Lower lobe of right lung (tissue), 2 donors: ENCODE results near the gene HELB. TPM values are rescaled to one million over a fixed set of nuclear protein-coding genes. Genes with fewer than 3 reads are reported as not detected.

Source experiments
- ATAC-seq, 2 donors: fragments of 200-7000 bp; cut with Tn5 transposase; one replicate each; pipeline ENCODE4 v1.9.1; 2020 to 2022; ENCODE audit warnings: mild to moderate bottlenecking in 2 of 2, moderate library complexity in 2 of 2
- DNase-seq: peaks from one replicate; pipeline ENCODE4 v3.0.0-alpha.2; 2020
- H3K27ac ChIP-seq: fragments of 200-600 bp; one replicate; pipeline ENCODE4 v1.8.0; 2022
- H3K27me3 ChIP-seq: fragments of 200-600 bp; one replicate; pipeline ENCODE4 v1.8.0; 2022; ENCODE audit warnings: low read depth
- H3K36me3 ChIP-seq: fragments of 200-600 bp; one replicate; pipeline ENCODE4 v1.8.0; 2022; ENCODE audit warnings: mild to moderate bottlenecking
- H3K4me1 ChIP-seq: fragments of 200-600 bp; one replicate; pipeline ENCODE4 v1.8.0; 2022
- H3K4me3 ChIP-seq: fragments of 200-600 bp; one replicate; pipeline ENCODE4 v1.8.0; 2022; ENCODE audit warnings: mild to moderate bottlenecking
- H3K9me3 ChIP-seq: fragments of 200-600 bp; one replicate; pipeline ENCODE4 v1.8.0; 2022
- CTCF ChIP-seq: fragments of 200-600 bp; IDR thresholded peaks from one replicate; pipeline ENCODE4 v1.8.0; 2022; ENCODE audit warnings: antibody characterized with exemption, mild to moderate bottlenecking
- intact Hi-C: fragments of 100-400 bp; cut with DNase I; formaldehyde crosslinking; loops from one replicate; pipeline ENCODE4 v1.11.0; 2022
- total RNA-seq: library from RNA; stranded (reverse); fragmentation: NEBNext Ultra II Directional; extraction: Animal tissue kit (Norgen Biotek cat#: 25700); gene quantifications from one replicate; pipeline ENCODE4 v1.2.1, GENCODE V29; 2021
- donor health status: DM: no; HTN: yes; CAD: no; lungs with severe emphysema.

Gene HELB
- total RNA-seq, 1 donor from 2014 or later = 6.4 TPM

GRCh38 chr12:66380769-66381535 lies 78.7 kb downstream of the HELB start:
- H3K4me1 ChIP-seq = no peaks in the 10 kb centered on the region
- TF ChIP-seq CTCF = no peak
- no peaks in the 10 kb centered on the region for H3K27me3 ChIP-seq
- H3K36me3 ChIP-seq = no peaks in the 10 kb centered on the region
- no peak overlapping the region for H3K27ac ChIP-seq
- DNase-seq = no peak
- H3K4me3 ChIP-seq = no peak overlapping the region
- no peaks in the 10 kb centered on the region for H3K9me3 ChIP-seq
- no peak for ATAC-seq
- intact Hi-C loops = no loop called here

- no peaks in the 10 kb centered on the region for H3K36me3 ChIP-seq
- H3K4me3 ChIP-seq = no peak overlapping the region
- no peak for DNase-seq
- no peak for ATAC-seq
- no peak for TF ChIP-seq CTCF
- H3K27ac ChIP-seq = no peak overlapping the region
- H3K9me3 ChIP-seq = no peaks in the 10 kb centered on the region
- intact Hi-C loops = no loop called here
- H3K4me1 ChIP-seq = no peaks in the 10 kb centered on the region
- H3K27me3 ChIP-seq = no peaks in the 10 kb centered on the region
These were observed 84.8 kb downstream of the HELB start for GRCh38 chr12:66387117-66387516.

Other genes with a start within 250 kb of the HELB start
- 19.3 TPM for gene LLPH, start 171.7 kb upstream of the HELB start, total RNA-seq
- gene TMBIM4, start 132.5 kb upstream of the HELB start, total RNA-seq = 174 TPM
- gene IRAK3, start 113.3 kb upstream of the HELB start, total RNA-seq = 50.7 TPM